GM12801 (cell line): ENCODE data around the gene DNAJC2.

Source experiments
- CTCF ChIP-seq: IDR thresholded peaks from one replicate; pipeline ENCODE4 v1.5.1; 2011; ENCODE audit warnings: control low read depth; ENCODE audit not compliant: insufficient read length; ENCODE audit errors: extremely low read depth

The DNAJC2 gene

GRCh38 chr7:103344453-103345149 lies at the start of gene DNAJC2:
DNAJC2 (minus strand) TSS chr7:103344767; CDS start chr7:103344622, 145 bp downstream.
- no peak for TF ChIP-seq CTCF

GRCh38 chr7:103391976-103392375 lies 47.4 kb upstream of the DNAJC2 start:
- TF ChIP-seq CTCF: no peak

GRCh38 chr7:103391150-103391549 lies 46.6 kb upstream of the DNAJC2 start:
- no peak for TF ChIP-seq CTCF

GRCh38 chr7:103389263-103389662 lies 44.7 kb upstream of the DNAJC2 start:
- TF ChIP-seq CTCF: no peak

GRCh38 chr7:103388469-103389140 lies 44.0 kb upstream of the DNAJC2 start:
- TF ChIP-seq CTCF: no peak

- no peak for TF ChIP-seq CTCF
Observed at GRCh38 chr7:103387242-103387641, 42.7 kb upstream of the DNAJC2 start.

- no peak for TF ChIP-seq CTCF
Observed at GRCh38 chr7:103382032-103382402, 37.5 kb upstream of the DNAJC2 start.
